ENCODE results near the gene FUCA2.

DNA sequence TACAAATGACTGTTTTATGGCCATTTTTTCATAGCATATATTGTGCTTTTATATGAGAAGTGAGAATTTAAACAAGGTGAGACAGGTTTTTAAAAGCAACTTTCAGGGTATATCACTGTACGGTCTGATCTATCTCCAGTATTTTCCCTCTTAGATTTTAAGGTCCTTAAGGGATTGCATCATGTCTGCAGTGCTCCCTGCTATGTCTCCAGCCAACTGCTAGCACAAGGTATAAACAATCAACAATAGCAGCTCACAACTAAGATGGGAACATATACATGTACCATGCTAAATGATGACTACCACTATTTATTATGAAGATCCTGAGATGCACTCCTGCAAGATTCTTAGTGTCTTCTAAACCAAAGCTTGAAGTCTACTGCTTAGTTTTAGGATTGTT lies 7.2 kb downstream of the FUCA2 start:
- TF ChIP-seq, protein P1, sequence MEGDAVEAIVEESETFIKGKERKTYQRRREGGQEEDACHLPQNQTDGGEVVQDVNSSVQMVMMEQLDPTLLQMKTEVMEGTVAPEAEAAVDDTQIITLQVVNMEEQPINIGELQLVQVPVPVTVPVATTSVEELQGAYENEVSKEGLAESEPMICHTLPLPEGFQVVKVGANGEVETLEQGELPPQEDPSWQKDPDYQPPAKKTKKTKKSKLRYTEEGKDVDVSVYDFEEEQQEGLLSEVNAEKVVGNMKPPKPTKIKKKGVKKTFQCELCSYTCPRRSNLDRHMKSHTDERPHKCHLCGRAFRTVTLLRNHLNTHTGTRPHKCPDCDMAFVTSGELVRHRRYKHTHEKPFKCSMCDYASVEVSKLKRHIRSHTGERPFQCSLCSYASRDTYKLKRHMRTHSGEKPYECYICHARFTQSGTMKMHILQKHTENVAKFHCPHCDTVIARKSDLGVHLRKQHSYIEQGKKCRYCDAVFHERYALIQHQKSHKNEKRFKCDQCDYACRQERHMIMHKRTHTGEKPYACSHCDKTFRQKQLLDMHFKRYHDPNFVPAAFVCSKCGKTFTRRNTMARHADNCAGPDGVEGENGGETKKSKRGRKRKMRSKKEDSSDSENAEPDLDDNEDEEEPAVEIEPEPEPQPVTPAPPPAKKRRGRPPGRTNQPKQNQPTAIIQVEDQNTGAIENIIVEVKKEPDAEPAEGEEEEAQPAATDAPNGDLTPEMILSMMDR (IDR thresholded peaks at IDR 0.05; ENCODE audit: low read length) = no peak
- TF ChIP-seq EZH2phosphoT487 (IDR thresholded peaks at IDR 0.05; ENCODE audit: low read length) = no peak
